GF-D8 (cell line): ENCODE measurements around the gene RBM4.

ENCODE experiments used
- DNase-seq: peaks from one replicate; lab custom pipeline; 2025; lab: John Stamatoyannopoulos, UW

Gene RBM4

DNA sequence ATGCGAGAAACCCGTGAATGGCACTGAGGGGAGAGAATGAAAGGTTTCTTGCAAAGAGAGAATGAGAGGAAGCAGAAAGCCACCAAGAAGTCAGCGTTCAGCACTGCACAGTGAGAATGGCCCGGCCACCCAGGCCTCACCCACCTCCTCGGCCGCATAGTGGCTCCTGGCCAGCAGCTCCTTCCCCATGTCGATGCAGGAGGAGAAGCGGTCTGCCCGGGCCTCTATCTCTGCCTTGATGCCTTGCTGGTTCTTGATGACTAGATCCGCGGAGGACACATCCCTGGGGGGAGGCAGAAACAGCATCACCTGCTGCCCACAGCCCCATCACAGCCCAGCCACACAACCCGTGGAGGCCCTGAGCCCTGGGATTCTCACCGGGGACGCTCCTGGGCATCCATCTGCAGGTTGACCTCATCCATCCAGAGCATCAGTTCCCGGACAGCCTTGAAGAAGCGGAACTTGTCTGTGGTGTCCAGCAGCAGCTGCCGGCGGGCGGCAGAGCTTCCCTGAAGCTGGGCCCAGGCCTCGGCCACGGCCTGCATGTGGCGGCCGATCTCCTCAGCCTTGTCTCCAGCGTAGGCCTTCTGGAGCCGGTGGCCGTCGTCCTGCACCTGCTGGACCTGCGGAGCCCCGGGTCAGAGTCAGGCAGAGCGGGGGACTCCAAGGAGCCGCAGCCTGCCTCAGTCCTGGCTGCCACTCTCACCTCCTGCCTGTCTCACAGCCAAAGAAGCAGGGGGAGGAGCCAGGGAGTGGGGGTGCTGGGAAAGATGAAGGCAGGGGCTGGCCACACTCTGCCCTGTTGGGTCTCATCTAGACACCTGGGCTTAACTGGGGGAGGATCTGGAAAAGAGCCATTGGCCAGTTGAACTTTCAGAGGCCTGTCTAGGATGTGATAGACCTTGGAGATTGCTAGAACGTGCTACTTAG is 51.4 kb downstream of the RBM4 start:
- DNase-seq: no peak

DNA sequence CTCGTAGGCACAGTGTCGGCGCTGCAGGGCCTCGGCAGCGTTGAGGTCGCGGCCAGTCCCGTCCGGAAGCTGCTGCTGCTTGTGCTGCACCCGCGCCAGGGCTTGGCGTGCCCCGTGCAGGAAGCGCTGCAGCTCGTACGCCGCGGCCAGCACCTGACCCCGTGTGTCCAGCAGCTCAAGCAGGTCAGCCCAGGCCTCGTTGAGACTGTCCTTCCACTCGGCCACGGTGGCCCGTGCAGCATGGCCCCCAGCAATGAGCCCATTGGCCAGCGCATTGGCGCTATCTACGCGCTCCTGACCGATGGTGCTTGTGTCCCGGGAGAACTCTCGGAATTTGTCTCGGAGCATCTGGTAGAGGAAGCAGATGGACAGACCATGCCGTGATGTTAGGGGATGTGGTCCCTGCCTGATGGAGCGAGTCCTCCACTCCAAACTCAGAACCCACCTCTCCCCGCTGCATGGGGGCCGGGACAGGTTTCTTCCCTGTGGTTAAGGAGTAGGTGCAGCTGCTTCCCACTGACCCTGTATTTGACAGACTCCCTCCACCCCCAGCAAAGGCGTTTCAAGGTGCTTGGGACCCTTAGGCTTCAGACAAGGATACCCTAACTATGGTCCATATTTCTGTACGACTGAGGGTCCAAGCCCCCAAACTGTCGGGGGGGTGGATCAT is 52.9 kb downstream of the RBM4 start:
- no peak for DNase-seq

DNA sequence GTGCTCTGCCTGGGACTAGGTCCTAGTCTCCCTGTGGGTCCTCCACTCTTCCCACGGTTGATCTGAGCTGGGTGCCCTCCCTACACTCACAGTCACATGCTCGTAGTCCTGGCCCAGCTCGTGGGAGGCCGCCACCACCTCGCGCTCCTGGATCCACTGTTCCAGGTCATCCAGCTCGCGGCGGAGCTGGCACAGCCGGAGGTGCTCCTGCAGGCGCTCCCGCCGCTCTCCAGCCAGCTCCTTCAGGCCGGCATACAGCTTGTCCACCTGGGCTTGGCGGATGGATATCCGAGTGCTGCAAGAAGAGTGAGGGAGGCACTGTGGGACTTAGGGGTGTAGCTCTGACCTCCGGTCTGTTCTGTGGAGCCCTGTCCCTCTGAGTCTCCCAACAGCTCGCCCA is 53.9 kb downstream of the RBM4 start:
- DNase-seq: no peak

DNA sequence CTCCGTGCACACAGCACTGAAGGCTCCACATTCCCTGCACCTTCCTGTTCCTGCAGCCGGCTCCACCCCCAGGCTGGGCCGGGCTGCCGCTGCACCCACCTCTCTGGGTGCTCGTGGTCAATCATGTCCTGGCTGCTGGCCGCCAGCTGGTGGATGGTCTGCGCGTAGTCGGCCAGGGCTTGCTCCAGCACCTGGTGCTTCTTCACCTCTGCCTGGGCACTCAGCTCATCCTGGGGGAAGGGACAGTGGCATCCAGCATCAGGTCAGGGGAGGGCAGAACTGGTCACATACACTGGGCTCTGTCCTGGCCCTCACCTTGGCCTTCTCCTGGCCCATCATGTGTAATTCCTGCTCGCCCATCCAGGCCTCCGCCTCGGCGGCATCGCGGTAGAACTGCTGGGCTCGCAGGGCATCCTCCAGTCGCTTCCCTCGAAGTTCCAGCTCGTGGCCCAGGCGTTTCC is 54.4 kb downstream of the RBM4 start:
- DNase-seq: no peak

DNA sequence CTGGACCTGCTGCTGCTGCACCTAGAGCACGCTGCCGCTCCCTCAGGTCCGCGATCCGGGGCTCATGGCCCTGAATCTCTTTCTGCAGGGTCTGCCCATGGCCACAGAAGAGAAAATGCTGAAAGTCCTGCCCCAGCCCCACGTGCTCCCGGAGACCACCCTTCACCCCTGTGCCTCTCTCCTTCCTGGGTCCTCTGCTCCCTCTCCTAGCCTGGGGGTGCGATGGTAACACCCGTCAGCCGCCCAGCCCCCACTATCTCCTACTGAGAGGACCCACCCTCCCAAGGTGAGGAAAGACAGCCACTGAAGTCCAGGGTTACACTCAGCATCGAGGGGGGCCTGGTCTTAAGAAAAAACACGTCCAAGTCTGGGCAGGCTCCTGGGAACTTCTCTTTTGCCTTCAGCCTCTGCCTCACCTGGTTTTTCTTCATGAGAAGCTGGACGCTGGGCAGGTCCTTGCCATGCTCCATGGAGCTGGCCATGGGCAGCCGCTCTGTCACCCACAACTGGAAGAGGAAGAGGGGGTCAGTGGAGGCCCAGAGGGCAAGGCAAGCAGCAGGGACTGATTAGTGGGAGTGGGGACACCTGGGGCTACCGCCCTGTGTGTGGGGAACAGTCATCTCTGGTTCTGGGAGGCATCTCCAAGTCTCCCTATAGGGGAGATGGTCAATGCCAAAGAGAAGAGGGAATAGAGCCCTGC is 55.0 kb downstream of the RBM4 start:
- DNase-seq: no peak

DNA sequence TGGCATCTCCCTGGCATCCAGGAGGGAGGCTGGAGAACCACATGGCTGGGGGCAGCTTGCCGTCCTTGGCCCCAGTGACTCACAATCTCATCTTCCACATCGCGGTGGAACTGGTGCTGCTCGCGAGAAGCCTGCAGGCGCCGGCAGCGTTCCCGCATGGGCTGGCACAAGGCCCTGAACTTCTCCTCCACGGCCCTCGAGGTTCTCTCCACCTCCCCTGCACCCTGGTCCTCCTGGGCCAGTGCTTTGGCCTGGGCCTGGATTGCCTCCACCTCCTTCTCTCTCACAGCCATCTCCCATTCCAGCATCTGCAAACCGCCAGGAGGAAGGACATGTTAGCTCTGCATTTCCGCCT is 55.5 kb downstream of the RBM4 start:
- no peak for DNase-seq

DNA sequence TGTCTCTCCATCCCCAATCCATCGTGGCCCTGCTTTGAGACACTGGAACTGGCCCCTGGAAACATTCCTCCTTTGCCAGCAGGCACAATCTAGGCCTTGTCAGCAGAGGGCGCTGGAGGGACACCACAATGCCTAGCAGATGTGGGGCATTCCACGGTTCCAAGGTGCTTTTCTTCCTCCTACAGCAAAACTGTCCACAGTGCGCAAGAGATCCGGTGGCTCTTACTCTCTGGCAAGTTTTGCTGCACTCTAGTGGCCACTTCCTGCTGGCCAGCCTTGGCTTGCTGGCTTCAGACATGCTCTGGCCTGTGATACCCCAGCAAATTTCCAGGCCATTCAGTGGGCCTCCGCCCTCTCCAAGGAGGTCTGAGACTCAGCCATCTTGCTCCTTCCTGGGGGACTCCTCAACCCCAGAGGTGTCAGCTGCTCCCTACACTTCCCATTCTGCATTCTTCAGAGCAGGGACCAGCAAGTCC is 56.3 kb downstream of the RBM4 start:
- peak; percentile 53 for DNase-seq
